Effector memory CD4-positive, alpha-beta T cell (primary cell): ENCODE results near the gene IL1B.

Experiments used
- DNase-seq, 3 donors: peaks; one replicate each; pipeline ENCODE4 v3.0.0-alpha.2; 2020
- H3K27ac ChIP-seq: 2 replicates; pipeline ENCODE4 v1.7.0; 2013; ENCODE audit warnings: mild to moderate bottlenecking, low read length, moderate library complexity; ENCODE audit not compliant: insufficient read depth, poor library complexity, severe bottlenecking
- H3K27me3 ChIP-seq: replicated peaks from 2 replicates; pipeline ENCODE4 v1.7.0; 2013; ENCODE audit warnings: mild to moderate bottlenecking, low read length; ENCODE audit not compliant: insufficient read depth, control insufficient read depth, poor library complexity, severe bottlenecking
- H3K36me3 ChIP-seq: 2 replicates; pipeline ENCODE4 v1.7.0; 2013; ENCODE audit warnings: mild to moderate bottlenecking, low read length, moderate library complexity; ENCODE audit not compliant: control insufficient read depth, insufficient read depth
- H3K4me1 ChIP-seq: 2 replicates; pipeline ENCODE4 v1.7.0; 2013; ENCODE audit warnings: low read length, mild to moderate bottlenecking; ENCODE audit not compliant: control insufficient read depth, insufficient read depth, poor library complexity, severe bottlenecking
- H3K4me3 ChIP-seq: 2 replicates; pipeline ENCODE4 v1.7.0; 2013; ENCODE audit warnings: low read length, low read depth, mild to moderate bottlenecking; ENCODE audit not compliant: insufficient read depth, poor library complexity, severe bottlenecking
- H3K9me3 ChIP-seq: 2 replicates; pipeline ENCODE4 v1.7.0; 2013; ENCODE audit warnings: mild to moderate bottlenecking, low read length, moderate library complexity; ENCODE audit not compliant: control insufficient read depth

The IL1B gene

DNA sequence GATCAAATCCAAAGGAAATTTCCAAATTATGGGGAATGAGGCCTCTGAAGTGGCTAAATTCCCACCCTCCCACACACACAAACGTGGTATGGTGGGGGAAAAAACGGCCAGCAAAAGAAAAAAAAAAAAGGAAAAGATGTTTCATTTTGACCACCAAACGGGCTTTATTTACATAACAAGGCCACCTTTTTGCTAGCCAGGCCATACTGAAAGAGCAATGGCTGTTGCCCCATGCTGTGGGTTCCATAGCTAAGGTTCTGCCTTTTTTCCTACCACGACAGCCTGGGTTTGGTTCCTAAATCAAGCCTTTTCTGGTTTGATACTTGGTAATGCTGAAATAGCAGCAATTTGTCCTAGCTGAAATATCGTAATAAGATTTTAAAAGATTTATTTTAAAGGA is 14.0 kb upstream of the IL1B start:
- Histone ChIP-seq H3K27me3 (no peaks in the 10 kb centered on the region), H3K36me3 (no peaks in the 10 kb centered on the region), H3K4me1 (no peaks in the 10 kb centered on the region), H3K4me3 (no peak overlapping the region), H3K27ac (no peak overlapping the region), H3K9me3 (no peaks in the 10 kb centered on the region)
- no peak for DNase-seq

DNA sequence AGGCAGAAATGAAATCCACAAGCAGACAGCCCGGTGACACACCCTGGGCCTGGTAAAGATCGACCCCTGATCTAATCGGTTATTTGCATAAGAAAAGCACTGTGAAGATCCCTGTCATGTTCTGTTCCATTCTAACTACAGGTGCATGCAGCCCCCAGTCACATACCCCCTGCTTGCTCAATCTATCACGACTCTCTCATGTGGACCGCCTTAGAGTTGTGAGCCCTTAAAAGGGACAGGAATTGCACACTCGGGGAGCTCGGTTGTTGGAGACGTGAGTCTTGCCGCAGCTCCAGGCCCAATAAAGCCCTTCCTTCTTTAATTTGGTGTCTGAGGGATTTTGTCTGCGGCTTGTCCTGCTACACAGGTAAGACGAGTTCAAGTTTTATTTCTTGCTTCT is 13.4 kb upstream of the IL1B start:
- no peak overlapping the region for H3K27ac ChIP-seq
- DNase-seq = no peak
- no peak overlapping the region for H3K4me3 ChIP-seq
- H3K4me1 ChIP-seq = no peaks in the 10 kb centered on the region
- no peaks in the 10 kb centered on the region for H3K27me3 ChIP-seq
- H3K9me3 ChIP-seq = no peaks in the 10 kb centered on the region
- no peaks in the 10 kb centered on the region for H3K36me3 ChIP-seq

DNA sequence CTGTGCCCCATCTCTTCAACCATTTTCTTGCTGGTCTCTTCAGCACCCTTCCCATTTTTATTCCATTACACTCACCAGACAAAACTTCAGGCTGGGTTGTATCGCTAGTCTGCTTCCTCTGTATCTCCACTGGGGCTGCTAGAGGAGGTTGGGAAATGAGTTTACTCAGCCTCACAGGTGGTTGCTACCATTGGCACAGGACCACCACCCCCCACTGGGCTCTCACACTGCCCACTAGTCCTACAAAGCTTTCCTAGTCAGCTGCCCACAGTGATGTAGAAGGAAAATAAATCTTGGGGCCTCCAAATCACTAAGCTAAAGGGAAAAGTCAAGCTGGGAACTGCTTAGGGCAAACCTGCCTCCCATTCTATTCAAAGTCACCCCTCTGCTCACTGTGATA is 12.3 kb upstream of the IL1B start:
- Histone ChIP-seq H3K27ac (no peak overlapping the region), H3K9me3 (no peaks in the 10 kb centered on the region), H3K4me1 (no peaks in the 10 kb centered on the region), H3K4me3 (no peak overlapping the region), H3K27me3 (no peaks in the 10 kb centered on the region), H3K36me3 (no peaks in the 10 kb centered on the region)
- no peak for DNase-seq

DNA sequence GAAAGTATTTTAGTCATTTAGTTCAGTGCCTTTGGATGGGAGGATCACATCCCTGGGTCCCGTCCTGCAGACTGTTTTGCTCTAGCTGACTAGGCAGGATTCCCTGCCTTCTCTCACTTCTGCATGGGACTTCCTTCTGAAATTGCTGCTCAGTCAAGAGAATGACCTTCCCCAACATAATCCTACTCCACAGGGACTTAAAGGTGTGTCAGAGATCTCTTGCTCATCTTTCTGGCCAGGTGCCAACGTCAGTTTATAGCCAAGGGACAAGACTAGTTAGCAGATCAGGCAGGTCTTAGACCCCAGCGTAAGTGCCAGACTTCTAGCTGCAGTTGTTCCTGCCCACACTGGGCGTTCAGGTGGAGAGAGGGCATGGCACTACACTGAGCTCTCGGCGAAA is 9.5 kb upstream of the IL1B start:
- Histone ChIP-seq H3K36me3 (no peaks in the 10 kb centered on the region), H3K27ac (no peak overlapping the region), H3K27me3 (no peaks in the 10 kb centered on the region), H3K4me3 (no peak overlapping the region), H3K9me3 (no peaks in the 10 kb centered on the region), H3K4me1 (no peaks in the 10 kb centered on the region)
- no peak for DNase-seq

DNA sequence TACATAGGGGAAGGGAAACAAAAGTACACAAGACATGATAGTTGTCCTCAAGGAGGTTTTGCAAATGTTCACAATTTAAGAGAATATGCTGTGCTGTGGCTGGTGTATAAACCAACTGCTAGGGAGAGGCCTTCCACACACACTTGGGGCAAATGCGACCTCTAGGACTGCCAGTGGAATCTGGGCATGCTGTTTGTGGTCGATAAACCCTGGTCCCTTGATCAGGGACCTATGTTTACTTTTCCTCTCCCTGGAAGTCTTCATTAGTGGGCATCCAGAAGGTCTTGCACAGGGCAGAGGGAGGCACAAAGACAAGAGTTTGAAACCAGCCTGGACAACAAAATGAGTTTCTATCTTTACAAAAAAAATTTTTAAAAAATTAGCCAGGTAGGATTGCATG is 7.3 kb upstream of the IL1B start:
- Histone ChIP-seq H3K27me3 (no peaks in the 10 kb centered on the region), H3K4me3 (no peak overlapping the region), H3K27ac (no peak overlapping the region), H3K4me1 (no peaks in the 10 kb centered on the region), H3K9me3 (no peaks in the 10 kb centered on the region), H3K36me3 (no peaks in the 10 kb centered on the region)
- DNase-seq = no peak

DNA sequence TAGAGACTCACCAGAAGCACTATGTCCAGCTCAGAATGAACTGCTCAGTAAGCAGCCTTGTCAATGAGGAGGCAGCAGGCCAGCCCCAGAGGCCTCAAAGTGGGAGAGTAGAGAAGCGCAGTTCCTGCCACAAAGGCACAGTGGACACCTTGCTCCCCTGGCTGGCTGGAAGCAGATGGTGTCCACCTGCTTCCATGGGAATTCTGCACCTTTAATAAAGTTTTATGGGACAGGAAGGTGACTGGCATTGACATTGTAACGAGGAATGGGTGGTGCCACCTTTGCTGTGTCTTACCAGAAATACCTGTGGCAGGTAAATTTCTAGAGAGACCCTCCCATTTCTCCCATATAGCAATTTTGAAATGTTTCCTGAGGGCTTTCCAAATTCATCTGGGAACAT is 6.7 kb upstream of the IL1B start:
- no peaks in the 10 kb centered on the region for H3K9me3 ChIP-seq
- no peak for DNase-seq
- H3K36me3 ChIP-seq = no peaks in the 10 kb centered on the region
- no peak overlapping the region for H3K4me3 ChIP-seq
- no peak overlapping the region for H3K27ac ChIP-seq
- no peaks in the 10 kb centered on the region for H3K27me3 ChIP-seq
- no peaks in the 10 kb centered on the region for H3K4me1 ChIP-seq

DNA sequence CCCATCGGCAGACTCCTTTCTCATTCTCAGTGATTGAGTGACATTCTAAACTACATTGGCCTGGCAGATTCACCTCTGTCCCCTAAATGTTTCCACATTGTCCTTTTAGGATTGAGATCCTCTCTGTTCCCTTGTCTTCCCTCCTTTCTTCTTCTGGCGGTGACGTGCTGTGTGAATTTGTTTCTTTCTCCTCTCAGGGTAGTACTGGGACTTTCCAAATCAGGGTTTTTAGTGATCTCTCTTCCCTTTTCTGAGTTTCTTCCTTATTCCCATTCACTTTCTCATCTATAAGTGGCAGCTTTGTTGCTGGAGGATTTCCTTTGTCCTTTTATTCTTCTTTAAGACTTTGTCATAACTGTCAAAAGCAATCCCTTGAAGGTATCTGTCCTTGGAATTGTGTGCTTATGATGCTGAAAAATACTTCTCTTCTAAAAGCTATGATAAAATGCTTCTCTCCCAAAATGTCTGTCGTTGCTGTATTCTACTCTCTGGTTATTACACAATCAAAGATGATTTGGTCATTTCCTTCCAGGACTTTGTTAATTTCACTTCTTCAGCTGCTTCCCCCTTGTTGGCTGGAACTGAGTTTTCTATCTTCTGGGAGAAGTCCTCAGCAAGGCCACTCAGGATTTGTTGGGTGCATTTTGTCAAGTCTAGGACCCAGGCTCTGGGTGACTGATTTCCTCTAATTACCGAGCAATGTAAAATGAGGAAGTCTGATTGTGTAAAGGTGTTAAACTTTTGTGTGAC is 4.9 kb upstream of the IL1B start:
- DNase-seq = no peak
- H3K27me3 ChIP-seq = no peaks in the 10 kb centered on the region

DNA sequence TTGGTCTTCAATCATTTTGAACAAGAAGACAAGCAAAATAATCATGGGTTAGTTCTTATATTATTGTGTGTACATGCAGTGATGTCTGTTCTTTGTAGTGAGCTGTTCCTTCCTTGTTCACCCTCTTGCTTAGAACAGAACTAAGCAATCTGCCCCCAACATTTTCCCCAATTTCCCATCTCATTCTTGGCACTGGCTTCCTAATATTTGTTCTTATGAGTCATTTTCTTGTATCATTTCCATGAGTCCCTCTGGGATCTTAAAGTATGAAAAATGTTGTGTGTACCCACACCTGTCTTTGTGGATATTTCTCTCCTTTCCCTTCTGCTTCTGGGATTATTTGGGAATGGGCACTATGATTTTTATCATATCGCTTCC is 3.5 kb upstream of the IL1B start:
- H3K4me3 ChIP-seq = no peak overlapping the region
- H3K36me3 ChIP-seq = no peaks in the 10 kb centered on the region
- no peak for DNase-seq
- H3K27ac ChIP-seq = no peak overlapping the region
- H3K27me3 ChIP-seq = no peaks in the 10 kb centered on the region
- H3K4me1 ChIP-seq = no peaks in the 10 kb centered on the region
- no peaks in the 10 kb centered on the region for H3K9me3 ChIP-seq

More for the DNA sequence above, 4.9 kb upstream of the IL1B start:
- Histone ChIP-seq H3K4me3 (no peak overlapping the region), H3K4me1 (no peaks in the 10 kb centered on the region), H3K9me3 (no peaks in the 10 kb centered on the region), H3K36me3 (no peaks in the 10 kb centered on the region), H3K27ac (no peak overlapping the region)

DNA sequence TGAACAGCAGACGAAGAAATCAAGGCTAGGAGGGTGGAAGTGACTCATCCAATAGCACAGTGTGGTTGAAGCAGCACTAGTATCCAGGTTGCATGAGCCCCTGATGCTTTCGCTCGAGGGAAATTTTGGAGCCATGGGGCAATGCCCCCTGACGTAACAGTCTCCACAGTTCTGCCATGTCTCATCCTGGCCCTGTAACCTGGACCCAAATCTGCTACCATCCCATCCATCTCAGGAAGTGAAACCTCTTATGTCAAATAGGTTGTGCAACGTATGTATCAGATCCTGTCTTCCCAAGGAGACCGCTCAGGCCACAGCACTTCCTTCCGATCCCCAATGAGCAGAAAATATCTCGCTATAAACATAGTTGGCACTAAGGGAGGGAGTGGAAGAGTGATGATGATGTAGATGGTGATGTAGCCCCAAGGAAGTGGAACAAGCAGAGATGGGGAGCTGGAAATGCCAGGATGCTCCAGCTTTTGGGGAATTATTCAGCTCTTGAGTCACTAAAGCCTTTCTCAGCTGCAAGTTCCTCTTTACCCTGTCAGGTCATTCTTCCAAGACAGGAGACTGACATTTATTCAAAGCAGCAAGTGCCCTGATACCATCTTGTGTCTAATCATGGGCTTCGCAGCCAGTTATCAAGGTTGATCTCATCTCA is 3.0 kb upstream of the IL1B start:
- no peak overlapping the region for H3K27ac ChIP-seq
- DNase-seq = no peak

DNA sequence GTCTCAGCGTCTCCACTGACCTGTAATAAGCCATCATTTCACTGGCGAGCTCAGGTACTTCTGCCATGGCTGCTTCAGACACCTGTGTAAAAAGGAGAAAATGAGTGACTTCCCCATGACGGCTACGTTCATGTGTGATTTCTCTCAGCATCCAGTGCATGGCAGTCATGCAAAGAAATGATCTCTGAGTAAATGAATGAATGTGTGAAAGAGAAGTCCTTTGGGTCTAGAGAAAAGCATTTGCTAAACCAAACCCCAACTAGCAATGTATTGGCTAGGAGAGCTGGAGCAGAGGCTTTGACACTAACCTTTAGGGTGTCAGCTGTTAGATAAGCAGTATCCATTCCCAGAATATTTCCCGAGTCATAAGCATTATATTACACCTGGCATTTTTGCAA is 417 bp downstream of the IL1B start:
- H3K36me3 ChIP-seq = no peaks in the 10 kb centered on the region
- H3K27me3 ChIP-seq = no peaks in the 10 kb centered on the region
- H3K4me3 ChIP-seq = no peak overlapping the region
- H3K9me3 ChIP-seq = no peaks in the 10 kb centered on the region
- no peak for DNase-seq
- H3K27ac ChIP-seq = no peak overlapping the region
- H3K4me1 ChIP-seq = no peaks in the 10 kb centered on the region

More for the DNA sequence above, 3.0 kb upstream of the IL1B start:
- no peaks in the 10 kb centered on the region for H3K9me3 ChIP-seq
- no peaks in the 10 kb centered on the region for H3K27me3 ChIP-seq
- H3K4me3 ChIP-seq = no peak overlapping the region
- no peaks in the 10 kb centered on the region for H3K36me3 ChIP-seq
- no peaks in the 10 kb centered on the region for H3K4me1 ChIP-seq
